OCI-LY3 (cell line): Measurements from ENCODE around the gene ST3GAL3.

Experiments used
- CTCF ChIP-seq: fragments of 200-600, 300-600 bp; sonication (generic); IDR thresholded peaks from 2 replicates; pipeline ENCODE4 v1.5.1; 2014; ENCODE audit warnings: antibody characterized with exemption, low read length, low read depth
- EZH2phosphoT487 ChIP-seq: fragments of 200-600 bp; shearing (Covaris generic); IDR thresholded peaks from 2 replicates; pipeline ENCODE4 v1.6.1; 2018; ENCODE audit warnings: antibody characterized with exemption, mixed run types, low read depth

GRCh38 chr1:43961692-43962091, 254.4 kb downstream of the ST3GAL3 start:
- TF ChIP-seq CTCF (no peak), EZH2phosphoT487 (no peak)
